Activated naive CD4-positive, alpha-beta T cell treated with anti-CD3 and anti-CD28 coated beads, Interleukin-2, amount 50 U/mL, for 24 hours (primary cell): ENCODE measurements around the gene TMEM270.
A peak's percentile ranks its signal among the peaks of the same experiment; 100 is the strongest.
"Not testable (repeated sequence)": the region's sequence is repeated elsewhere in the genome, so short reads cannot be mapped to it uniquely, and the experiment has no call there.

ENCODE experiments used
- H3K27ac Mint-ChIP-seq: one replicate; pipeline ENCODE4 v1.8.0; 2021; ENCODE audit warnings: mild to moderate bottlenecking, mixed read lengths
- H3K27me3 Mint-ChIP-seq: one replicate; pipeline ENCODE4 v1.8.0; 2021; ENCODE audit warnings: mixed read lengths
- H3K36me3 Mint-ChIP-seq: one replicate; pipeline ENCODE4 v1.8.0; 2021; ENCODE audit warnings: mixed read lengths
- H3K4me1 Mint-ChIP-seq: one replicate; pipeline ENCODE4 v1.8.0; 2021; ENCODE audit warnings: mixed read lengths
- H3K4me3 Mint-ChIP-seq: one replicate; pipeline ENCODE4 v1.8.0; 2021; ENCODE audit warnings: mild to moderate bottlenecking, mixed read lengths
- H3K9me3 Mint-ChIP-seq: one replicate; pipeline ENCODE4 v1.8.0; 2021; ENCODE audit warnings: mixed read lengths

Gene TMEM270

DNA sequence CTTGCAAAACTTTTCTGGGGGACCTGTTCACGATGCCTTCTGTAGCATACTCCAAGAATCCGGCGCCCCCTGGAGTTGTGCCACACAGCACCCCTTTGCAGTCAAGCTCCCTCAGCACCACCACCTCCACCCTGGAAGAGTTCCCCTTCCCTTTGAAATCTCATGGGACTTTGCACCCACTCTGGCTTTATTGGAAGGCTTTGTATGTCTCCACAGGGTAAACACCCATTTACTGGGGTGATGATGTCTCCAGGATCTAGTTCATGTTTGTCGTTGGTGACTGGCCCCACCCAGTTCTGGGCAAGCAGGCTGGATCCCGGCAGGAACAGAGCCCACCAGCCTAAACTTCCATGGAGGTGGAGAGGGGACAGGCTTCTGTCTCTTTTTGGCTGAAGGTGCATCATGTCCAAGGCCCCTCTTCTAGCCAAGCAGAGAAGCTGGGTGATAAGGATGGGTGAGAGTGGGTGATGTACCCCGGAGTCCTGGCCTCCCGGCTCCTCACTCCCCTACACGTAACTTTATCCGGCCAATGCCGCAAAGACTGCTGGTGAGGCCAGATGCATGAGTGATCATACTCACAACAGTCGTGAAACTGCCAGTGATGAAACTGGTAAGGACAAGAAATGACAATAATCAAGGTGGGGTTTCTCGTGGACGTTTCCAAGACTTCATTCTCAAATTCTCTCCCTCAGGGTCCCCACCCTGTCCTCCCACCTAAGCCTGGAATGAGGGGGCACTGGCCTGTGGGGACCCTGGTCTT, 30.9 kb upstream of the TMEM270 start:
- Mint-ChIP-seq H3K27ac (no peak overlapping the region), H3K9me3 (no peaks in the 10 kb centered on the region), H3K27me3 (peaks cover 2% of the 10 kb centered on the region), H3K4me1 (peaks cover 26% of the 10 kb centered on the region), H3K36me3 (no peaks in the 10 kb centered on the region), H3K4me3 (no peak overlapping the region)

DNA sequence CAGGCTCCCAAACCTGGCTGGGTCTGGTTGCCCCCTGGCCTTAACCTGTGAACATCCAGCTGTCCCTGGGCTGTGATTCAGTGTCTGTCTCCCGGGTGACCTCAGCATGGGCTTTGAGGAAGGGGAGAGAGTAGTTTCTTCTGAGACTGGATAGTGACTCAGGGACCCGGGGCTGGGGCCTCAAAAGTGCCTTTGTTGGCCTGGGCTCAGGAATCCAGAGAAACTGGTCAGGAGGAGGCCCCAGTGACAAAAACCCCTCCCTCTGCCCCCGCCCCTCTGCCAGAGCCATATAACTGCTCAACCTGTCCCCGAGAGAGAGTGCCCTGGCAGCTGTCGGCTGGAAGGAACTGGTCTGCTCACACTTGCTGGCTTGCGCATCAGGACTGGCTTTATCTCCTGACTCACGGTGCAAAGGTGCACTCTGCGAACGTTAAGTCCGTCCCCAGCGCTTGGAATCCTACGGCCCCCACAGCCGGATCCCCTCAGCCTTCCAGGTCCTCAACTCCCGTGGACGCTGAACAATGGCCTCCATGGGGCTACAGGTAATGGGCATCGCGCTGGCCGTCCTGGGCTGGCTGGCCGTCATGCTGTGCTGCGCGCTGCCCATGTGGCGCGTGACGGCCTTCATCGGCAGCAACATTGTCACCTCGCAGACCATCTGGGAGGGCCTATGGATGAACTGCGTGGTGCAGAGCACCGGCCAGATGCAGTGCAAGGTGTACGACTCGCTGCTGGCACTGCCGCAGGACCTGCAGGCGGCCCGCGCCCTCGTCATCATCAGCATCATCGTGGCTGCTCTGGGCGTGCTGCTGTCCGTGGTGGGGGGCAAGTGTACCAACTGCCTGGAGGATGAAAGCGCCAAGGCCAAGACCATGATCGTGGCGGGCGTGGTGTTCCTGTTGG, 30.0 kb upstream of the TMEM270 start, which contains the start of gene CLDN4:
Gene CLDN4, plus strand, starts transcription at position 316 of the 903 bp plus-strand sequence. Its CDS starts 206 bp downstream, at position 522.
- peaks cover 2% of the 10 kb centered on the region for H3K27me3 Mint-ChIP-seq
- H3K27ac Mint-ChIP-seq = no peak within 1 kb of the TSS
- no peaks in the 10 kb centered on the region for H3K36me3 Mint-ChIP-seq
- no peak within 1 kb of the TSS for H3K4me3 Mint-ChIP-seq
- H3K4me1 Mint-ChIP-seq = peaks cover 26% of the 10 kb centered on the region
- no peaks in the 10 kb centered on the region for H3K9me3 Mint-ChIP-seq

DNA sequence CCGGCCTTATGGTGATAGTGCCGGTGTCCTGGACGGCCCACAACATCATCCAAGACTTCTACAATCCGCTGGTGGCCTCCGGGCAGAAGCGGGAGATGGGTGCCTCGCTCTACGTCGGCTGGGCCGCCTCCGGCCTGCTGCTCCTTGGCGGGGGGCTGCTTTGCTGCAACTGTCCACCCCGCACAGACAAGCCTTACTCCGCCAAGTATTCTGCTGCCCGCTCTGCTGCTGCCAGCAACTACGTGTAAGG, 29.4 kb upstream of the TMEM270 start:
- peaks cover 26% of the 10 kb centered on the region for H3K4me1 Mint-ChIP-seq
- no peaks in the 10 kb centered on the region for H3K9me3 Mint-ChIP-seq
- no peaks in the 10 kb centered on the region for H3K36me3 Mint-ChIP-seq
- H3K4me3 Mint-ChIP-seq = no peak overlapping the region
- H3K27ac Mint-ChIP-seq = no peak overlapping the region
- peaks cover 2% of the 10 kb centered on the region for H3K27me3 Mint-ChIP-seq

DNA sequence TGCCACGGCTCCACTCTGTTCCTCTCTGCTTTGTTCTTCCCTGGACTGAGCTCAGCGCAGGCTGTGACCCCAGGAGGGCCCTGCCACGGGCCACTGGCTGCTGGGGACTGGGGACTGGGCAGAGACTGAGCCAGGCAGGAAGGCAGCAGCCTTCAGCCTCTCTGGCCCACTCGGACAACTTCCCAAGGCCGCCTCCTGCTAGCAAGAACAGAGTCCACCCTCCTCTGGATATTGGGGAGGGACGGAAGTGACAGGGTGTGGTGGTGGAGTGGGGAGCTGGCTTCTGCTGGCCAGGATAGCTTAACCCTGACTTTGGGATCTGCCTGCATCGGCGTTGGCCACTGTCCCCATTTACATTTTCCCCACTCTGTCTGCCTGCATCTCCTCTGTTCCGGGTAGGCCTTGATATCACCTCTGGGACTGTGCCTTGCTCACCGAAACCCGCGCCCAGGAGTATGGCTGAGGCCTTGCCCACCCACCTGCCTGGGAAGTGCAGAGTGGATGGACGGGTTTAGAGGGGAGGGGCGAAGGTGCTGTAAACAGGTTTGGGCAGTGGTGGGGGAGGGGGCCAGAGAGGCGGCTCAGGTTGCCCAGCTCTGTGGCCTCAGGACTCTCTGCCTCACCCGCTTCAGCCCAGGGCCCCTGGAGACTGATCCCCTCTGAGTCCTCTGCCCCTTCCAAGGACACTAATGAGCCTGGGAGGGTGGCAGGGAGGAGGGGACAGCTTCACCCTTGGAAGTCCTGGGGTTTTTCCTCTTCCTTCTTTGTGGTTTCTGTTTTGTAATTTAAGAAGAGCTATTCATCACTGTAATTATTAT, 28.9 kb upstream of the TMEM270 start:
- no peak overlapping the region for H3K4me3 Mint-ChIP-seq
- peaks cover 21% of the 10 kb centered on the region for H3K4me1 Mint-ChIP-seq
- no peaks in the 10 kb centered on the region for H3K36me3 Mint-ChIP-seq
- H3K27me3 Mint-ChIP-seq = no peaks in the 10 kb centered on the region
- H3K9me3 Mint-ChIP-seq = no peaks in the 10 kb centered on the region
- no peak overlapping the region for H3K27ac Mint-ChIP-seq

DNA sequence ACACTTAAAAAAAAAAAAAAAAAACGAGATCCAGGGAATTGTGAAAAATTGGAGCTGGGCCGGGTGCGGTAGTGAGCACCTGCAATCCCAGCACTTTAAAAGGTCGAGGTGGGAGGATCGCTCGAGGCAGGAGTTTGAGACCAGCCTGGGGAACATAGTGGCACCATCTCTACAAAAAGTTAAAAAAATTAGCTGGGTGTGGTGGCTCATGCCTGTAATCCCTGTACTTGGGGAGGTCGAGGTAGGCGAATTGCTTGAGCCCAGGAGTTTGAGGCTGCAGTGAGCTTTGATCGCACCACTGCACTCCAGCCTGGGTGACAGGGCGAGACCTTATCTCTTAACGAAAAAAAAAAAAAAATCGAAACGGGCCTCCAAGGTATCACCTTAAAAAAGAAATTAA, 28.2 kb upstream of the TMEM270 start:
- H3K4me3 Mint-ChIP-seq = no peak overlapping the region
- no peaks in the 10 kb centered on the region for H3K27me3 Mint-ChIP-seq
- no peaks in the 10 kb centered on the region for H3K9me3 Mint-ChIP-seq
- peaks cover 13% of the 10 kb centered on the region for H3K4me1 Mint-ChIP-seq
- no peaks in the 10 kb centered on the region for H3K36me3 Mint-ChIP-seq
- no peak overlapping the region for H3K27ac Mint-ChIP-seq

DNA sequence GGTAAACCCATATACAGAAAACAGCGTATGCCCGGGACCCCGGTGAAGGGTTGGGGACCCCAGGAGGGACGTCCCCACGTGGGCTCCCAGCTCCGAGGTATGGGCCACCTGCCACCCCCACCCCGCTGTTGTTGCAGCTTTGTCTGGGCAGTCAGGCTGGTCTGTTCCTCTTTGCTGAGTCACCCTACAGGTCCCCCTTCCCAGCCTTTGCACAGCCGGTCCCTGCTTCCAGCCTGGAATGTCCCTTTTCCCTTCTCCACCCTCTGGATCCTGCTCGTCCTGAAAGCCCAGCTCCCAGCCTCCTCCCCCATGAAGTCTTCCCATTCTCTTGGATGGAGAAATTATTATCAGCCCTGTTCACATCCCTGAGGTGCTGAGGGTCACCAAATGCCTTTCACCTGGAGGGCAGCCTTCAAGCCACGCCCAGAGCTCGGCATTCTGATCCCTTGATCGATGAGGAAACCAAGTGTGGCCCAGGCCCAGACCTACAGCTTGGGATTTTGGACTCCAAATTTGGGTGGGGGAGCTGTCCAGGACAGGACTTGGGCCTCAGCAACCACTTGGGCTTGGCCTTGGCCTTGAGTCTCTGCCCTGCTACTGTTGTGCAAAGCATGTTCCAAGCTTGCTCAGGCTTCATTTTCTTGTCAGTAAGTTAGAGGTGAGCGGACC, 27.6 kb upstream of the TMEM270 start:
- H3K9me3 Mint-ChIP-seq = no peaks in the 10 kb centered on the region
- no peak overlapping the region for H3K27ac Mint-ChIP-seq
- H3K4me3 Mint-ChIP-seq = no peak overlapping the region
- no peaks in the 10 kb centered on the region for H3K27me3 Mint-ChIP-seq
- peaks cover 7% of the 10 kb centered on the region for H3K4me1 Mint-ChIP-seq
- H3K36me3 Mint-ChIP-seq = no peaks in the 10 kb centered on the region

DNA sequence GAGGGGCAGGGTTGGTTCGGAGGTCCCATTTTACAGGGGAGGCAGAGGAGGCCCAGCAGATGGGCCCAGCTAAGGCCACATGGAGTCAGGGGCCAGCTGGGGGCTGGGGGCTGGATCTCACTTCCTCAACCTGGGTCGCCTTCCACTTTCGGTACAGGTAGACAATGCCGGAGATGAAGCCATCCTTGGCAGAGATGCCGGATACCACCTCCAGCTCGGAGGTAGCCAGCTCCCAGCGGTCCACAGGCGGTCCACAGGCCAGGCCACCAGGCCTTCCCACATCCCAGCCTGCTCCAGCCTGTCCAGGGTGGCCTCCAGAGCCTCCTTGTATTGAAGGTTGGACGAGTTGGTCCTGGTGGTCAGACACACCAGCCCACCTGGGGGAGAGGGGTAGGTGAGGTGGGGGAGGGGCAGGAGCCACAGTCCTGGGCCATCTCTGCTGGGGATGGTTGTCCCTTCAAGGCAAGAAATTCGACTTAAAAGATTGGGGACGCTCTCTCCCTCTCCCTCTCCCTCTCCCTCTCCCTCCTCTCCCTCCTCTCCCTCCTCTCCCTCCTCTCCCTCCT, 26.2 kb upstream of the TMEM270 start:
- Mint-ChIP-seq H3K4me3 (no peak overlapping the region), H3K4me1 (no peaks in the 10 kb centered on the region), H3K27me3 (no peaks in the 10 kb centered on the region), H3K9me3 (no peaks in the 10 kb centered on the region), H3K36me3 (no peaks in the 10 kb centered on the region), H3K27ac (no peak overlapping the region)

DNA sequence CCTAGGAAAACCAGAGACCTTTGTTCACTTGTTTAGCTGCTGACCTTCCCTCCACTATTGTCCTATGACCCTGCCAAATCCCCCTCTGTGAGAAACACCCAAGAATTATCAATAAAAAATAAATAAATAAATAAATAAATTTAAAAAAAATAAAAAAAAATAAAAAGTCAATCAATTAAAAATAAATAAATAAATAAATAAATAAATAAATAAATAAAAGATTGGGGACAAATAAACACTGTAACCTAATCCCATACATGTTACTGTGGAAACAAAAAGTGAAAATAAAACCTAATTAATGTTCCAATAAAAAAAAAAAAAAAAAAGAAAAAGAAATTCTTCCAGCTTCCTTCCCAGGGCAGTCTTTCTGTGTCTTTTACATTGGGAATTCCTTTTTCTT, 23.8 kb upstream of the TMEM270 start:
- not testable (repeated sequence) for H3K4me1 Mint-ChIP-seq, H3K9me3 Mint-ChIP-seq, H3K27ac Mint-ChIP-seq, H3K4me3 Mint-ChIP-seq, H3K27me3 Mint-ChIP-seq, H3K36me3 Mint-ChIP-seq

DNA sequence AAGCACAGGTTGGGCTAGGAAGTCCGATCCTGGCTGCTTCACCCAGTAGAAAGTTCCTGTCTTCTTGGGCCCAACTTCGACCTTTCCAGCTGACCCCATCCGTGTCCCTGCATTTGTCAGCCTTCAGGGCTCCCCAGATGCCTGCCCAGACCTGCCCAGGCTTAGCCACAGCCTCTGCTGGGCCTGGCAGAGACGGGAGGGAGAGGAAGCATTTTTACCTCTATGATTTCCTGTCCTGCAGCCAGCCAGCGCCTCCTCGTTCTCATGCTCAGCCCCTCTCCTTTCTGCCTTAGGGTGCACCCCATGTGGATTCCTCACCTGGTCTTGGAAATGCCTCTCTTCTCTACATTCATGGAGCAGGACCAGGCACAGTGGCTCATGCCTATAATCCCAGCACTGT, 22.3 kb upstream of the TMEM270 start:
- peaks cover 7% of the 10 kb centered on the region for H3K4me1 Mint-ChIP-seq
- no peaks in the 10 kb centered on the region for H3K9me3 Mint-ChIP-seq
- no peak overlapping the region for H3K4me3 Mint-ChIP-seq
- H3K27ac Mint-ChIP-seq = no peak overlapping the region
- no peaks in the 10 kb centered on the region for H3K27me3 Mint-ChIP-seq
- no peaks in the 10 kb centered on the region for H3K36me3 Mint-ChIP-seq

DNA sequence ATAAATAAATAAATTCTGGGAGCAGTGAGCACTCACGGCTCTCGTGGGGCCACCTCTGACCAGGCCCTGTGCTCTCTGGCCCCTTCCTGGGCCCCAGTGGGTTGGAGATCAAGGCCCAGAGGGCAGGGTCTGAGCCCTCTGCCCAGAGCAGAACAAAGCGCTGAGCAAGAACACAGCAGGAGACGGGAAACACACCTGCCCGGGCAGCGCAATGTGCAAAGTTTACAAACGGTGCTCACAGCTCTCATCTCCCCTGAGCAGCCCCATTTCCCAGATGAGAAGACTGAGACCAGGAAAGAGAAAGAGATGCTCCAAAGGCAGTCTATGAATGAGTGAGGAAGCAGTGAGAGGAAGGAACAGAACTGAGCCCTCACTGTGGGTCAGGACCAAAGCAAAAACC, 21.7 kb upstream of the TMEM270 start:
- Mint-ChIP-seq H3K9me3 (no peaks in the 10 kb centered on the region), H3K4me1 (peaks cover 13% of the 10 kb centered on the region), H3K27me3 (no peaks in the 10 kb centered on the region), H3K36me3 (no peaks in the 10 kb centered on the region), H3K4me3 (no peak overlapping the region), H3K27ac (no peak overlapping the region)

DNA sequence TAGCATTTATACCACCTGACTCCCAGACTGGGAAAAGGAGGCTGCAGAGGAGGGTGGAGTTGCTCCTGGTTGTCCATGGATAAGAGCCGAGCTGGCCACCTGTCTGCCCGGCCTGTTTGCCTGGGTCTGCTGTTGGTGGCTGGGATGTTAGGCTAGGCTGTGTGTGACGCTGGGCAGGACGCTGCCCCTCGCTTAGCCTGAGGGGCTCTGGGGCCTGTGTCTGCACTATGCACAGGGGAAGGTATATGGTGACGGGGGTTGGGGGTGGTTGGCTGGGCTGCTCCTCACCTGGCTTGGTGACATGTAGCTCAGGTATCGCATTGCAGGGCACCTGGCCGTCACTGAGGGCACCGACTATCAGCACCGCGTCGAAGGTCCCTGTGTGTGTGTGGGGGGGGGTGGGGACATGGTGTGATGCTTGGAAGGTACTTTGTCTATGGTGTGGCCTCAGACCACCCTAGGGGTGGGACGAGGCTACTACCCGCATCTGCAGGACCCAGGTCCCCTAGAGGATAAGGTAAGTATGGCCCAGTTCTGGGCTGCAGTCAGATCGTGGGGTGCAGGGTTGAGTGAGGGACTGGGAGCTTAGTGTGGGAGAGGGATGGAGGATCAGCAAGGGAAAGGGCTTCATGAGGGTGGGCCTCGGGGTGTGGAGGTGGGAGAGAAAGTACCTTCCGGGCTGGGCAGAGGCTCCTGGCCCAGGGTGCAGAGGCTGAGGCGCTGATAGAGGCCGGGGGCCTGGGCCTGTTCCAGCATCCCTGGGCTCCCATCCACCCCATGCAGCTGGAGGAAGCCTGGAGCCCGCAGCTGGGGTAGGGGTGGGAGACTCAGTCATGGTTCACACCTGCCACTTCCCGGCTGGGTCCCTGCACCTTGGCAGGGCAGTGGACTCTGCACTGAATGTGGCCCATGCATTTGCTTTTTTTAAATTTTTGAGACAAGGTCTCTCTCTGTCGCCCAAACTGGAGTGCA, 20.9 kb upstream of the TMEM270 start:
- H3K36me3 Mint-ChIP-seq = no peaks in the 10 kb centered on the region
- no peaks in the 10 kb centered on the region for H3K9me3 Mint-ChIP-seq
- H3K27me3 Mint-ChIP-seq = no peaks in the 10 kb centered on the region
- peaks cover 16% of the 10 kb centered on the region for H3K4me1 Mint-ChIP-seq
- no peak overlapping the region for H3K27ac Mint-ChIP-seq
- H3K4me3 Mint-ChIP-seq = no peak overlapping the region

DNA sequence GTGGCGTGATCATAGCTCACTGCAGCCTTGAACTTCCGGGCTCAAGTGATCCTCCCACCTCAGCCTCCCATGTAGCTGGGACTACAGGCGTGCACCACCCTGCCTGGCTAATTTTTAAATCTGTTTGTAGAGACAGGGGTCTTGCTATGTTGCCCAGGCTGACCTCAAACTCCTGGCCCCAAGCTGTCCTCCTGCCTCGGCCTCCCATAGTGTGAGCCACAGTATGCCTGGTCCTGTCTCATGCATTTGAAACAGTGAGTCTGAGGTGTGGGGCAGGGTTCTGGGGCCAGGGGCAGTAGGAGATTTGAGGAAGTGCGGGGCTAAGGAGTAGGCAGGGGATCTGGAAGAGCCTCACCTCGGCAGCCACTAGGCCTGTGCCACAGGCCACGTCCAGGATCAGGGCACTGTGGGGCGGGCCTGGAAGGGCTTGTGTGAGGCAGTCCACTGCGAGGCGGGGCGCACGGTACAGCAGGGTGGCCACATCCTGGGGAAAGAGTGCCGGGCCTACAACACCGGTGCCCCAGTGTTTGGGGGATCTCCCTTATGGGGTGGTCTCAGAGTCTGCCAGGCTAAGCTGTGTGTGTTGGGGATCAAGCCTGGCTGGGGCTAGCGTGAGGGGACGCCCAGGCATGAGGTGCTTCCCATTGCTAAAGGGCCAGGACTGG, 20.1 kb upstream of the TMEM270 start:
- Mint-ChIP-seq H3K36me3 (no peaks in the 10 kb centered on the region), H3K27ac (no peak overlapping the region), H3K4me1 (peaks cover 16% of the 10 kb centered on the region), H3K27me3 (no peaks in the 10 kb centered on the region), H3K9me3 (no peaks in the 10 kb centered on the region), H3K4me3 (peak overlapping the region; percentile 63)

DNA sequence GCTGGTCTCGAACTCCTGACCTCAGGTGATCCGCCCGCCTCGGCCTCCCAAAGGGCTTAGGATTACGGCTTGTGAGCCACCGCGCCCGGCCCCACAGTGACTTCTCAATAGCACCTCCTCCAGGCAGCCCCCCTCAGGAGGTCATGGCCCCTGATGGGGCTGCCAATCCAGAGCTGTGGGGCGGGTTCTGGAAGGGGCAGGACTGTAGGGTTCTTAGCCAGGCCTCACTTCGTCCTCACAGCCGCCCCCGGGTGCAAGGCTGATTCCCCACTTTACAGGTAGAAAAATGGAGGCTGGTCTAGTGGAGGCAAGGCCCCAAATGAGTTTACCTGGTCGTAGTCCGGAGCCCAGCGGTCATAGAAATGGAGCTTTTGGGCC, 19.3 kb upstream of the TMEM270 start:
- Mint-ChIP-seq H3K4me3 (peak overlapping the region; percentile 88), H3K4me1 (peaks cover 16% of the 10 kb centered on the region), H3K27me3 (no peaks in the 10 kb centered on the region), H3K9me3 (no peaks in the 10 kb centered on the region), H3K27ac (no peak overlapping the region), H3K36me3 (no peaks in the 10 kb centered on the region)
